ENCODE data around the gene NEK8. TPM values are rescaled to one million over a fixed set of nuclear protein-coding genes. Genes with fewer than 3 reads are reported as not detected.

The NEK8 gene
- total RNA-seq = 1 to 10 TPM in 4 of 10 donors, under 1 TPM in 6; 0.38 to 2.8 (median 0.82) TPM
- polyA plus RNA-seq = 1 to 10 TPM; 1.1 to 1.8 TPM
- long read RNA-seq, donor 1 = 0 reads
- long read RNA-seq, donor 2 = 0 reads
- long read RNA-seq, donor 3 = 0 reads

GRCh38 chr17:28728364-28729200, at the start of gene NEK8:
Gene NEK8, plus strand, starts transcription at chr17:28728788. Its CDS starts 26 bp downstream, at chr17:28728814.
- peaks cover 0 to 18% (median 13%) of the 10 kb centered on the region in 9 donors for H3K36me3 ChIP-seq
- 0% methylated on average over 64 of the region's 64 CpGs for WGBS, 2 donors
- DNase-seq (peak; percentile 96), ATAC-seq (peak; percentile 78 to 88 (median 86))
- intact Hi-C loops (cut with DNase I) = loop anchor here in 6 of 10 donors (2.0 to 10.0 kb wide), 8 partner anchors 16 to 386 kb away; partner anchors contain the start of genes PHF12 (in 4 of the 6), TRAF4 (in 2 of the 6) and DHRS13 (in 1 of the 6)
- H3K9me3 ChIP-seq = no peaks in the 10 kb centered on the region
- H3K27ac ChIP-seq = peak within 1 kb of the TSS; percentile 66 to 98 (median 92)
- peak within 1 kb of the TSS; percentile 50 to 89 (median 78) for H3K4me3 ChIP-seq
- TF ChIP-seq CTCF (IDR thresholded peaks at IDR 0.05) = no peak
- peaks cover 10 to 51% (median 25%) of the 10 kb centered on the region in 9 donors for H3K4me1 ChIP-seq
- H3K27me3 ChIP-seq = no peaks in the 10 kb centered on the region

- DNase-seq (no peak), ATAC-seq (peak in 1 of 8 donors; percentile 12)
- intact Hi-C loops (cut with DNase I) = no loop called here
- Histone ChIP-seq H3K4me3 (no peak overlapping the region), H3K27me3 (no peaks in the 10 kb centered on the region), H3K36me3 (peaks cover 13 to 100% (median 98%) of the 10 kb centered on the region in 9 donors), H3K4me1 (peaks cover 0 to 4% (median 0%) of the 10 kb centered on the region in 9 donors), H3K27ac (no peak overlapping the region), H3K9me3 (no peaks in the 10 kb centered on the region)
- 92 to 97% methylated on average over 11 of the region's 11 CpGs for WGBS, 2 donors
- TF ChIP-seq CTCF (IDR thresholded peaks at IDR 0.05) = no peak
These were observed 45.9 kb upstream of the NEK8 start for GRCh38 chr17:28682655-28683054.

- H3K27ac ChIP-seq = no peak overlapping the region
- peaks cover 28 to 100% (median 97%) of the 10 kb centered on the region in 9 donors for H3K36me3 ChIP-seq
- H3K9me3 ChIP-seq = no peaks in the 10 kb centered on the region
- H3K27me3 ChIP-seq = no peaks in the 10 kb centered on the region
- H3K4me3 ChIP-seq = no peak overlapping the region
- 24 to 27% methylated on average over 3 of the region's 3 CpGs for WGBS, 2 donors
- peak in 2 of 9 donors; percentile 10 to 22 for TF ChIP-seq CTCF (IDR thresholded peaks at IDR 0.05)
- ATAC-seq (peak in 3 of 8 donors; percentile 38 to 44 (median 43)), DNase-seq (no peak)
- intact Hi-C loops (cut with DNase I) = no loop called here
- H3K4me1 ChIP-seq = peaks cover 0 to 4% (median 0%) of the 10 kb centered on the region in 9 donors
These were observed 43.6 kb upstream of the NEK8 start for GRCh38 chr17:28684963-28685362.

- no peak for DNase-seq
- intact Hi-C loops (cut with DNase I) = no loop called here
- no peak for TF ChIP-seq CTCF (IDR thresholded peaks at IDR 0.05)
- ATAC-seq = no peak
- Histone ChIP-seq H3K4me3 (no peak overlapping the region), H3K4me1 (peaks cover 0 to 4% (median 0%) of the 10 kb centered on the region in 9 donors), H3K36me3 (peaks cover 28 to 100% (median 98%) of the 10 kb centered on the region in 9 donors), H3K27ac (no peak overlapping the region), H3K27me3 (no peaks in the 10 kb centered on the region), H3K9me3 (no peaks in the 10 kb centered on the region)
- 91 to 95% methylated on average over 5 of the region's 5 CpGs for WGBS, 2 donors
These were observed 43.2 kb upstream of the NEK8 start for GRCh38 chr17:28685366-28685765.
